ENCODE results near the gene ZNF3.

Gene ZNF3

DNA sequence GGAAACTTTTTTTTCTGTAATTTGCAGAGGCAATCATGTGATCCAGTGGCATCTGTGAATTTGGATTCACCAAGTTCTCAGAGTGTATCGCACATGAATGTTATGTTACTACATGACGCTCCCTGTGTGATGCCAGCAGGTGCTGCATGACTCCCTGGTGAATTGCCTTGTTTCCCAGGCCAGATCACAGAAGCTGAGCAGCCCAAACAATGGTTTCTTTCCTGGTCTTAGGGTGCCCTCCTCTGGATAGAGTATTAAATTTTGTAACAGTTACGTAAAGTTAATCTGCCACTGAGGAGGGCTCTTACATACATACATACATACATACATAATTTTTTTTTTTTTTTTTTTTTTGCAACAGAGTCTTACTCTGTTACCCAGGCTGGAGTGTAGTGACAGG lies 28.3 kb downstream of the ZNF3 start:
- peak; percentile 58 for DNase-seq (ENCODE audit: low spot score)

DNA sequence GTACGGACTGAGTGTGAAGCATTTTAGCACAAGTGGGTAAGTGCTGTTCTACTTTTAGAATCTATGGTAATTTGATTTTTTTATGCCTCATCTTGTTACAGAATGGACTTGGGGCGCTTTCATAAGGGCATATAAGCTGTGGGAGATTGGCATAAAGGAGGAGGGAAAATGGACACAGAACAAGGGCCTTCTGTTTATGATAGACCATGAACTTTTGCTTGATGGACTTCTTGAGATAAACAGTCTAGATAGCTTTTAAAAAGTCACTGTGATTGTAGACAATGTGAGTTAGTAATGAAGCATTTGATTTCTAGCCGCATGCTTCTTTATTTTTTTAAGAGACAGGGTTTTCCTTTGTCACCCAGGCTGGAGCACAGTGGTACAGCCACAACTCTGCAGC lies 29.9 kb downstream of the ZNF3 start:
- no peak for DNase-seq (ENCODE audit: low spot score)

DNA sequence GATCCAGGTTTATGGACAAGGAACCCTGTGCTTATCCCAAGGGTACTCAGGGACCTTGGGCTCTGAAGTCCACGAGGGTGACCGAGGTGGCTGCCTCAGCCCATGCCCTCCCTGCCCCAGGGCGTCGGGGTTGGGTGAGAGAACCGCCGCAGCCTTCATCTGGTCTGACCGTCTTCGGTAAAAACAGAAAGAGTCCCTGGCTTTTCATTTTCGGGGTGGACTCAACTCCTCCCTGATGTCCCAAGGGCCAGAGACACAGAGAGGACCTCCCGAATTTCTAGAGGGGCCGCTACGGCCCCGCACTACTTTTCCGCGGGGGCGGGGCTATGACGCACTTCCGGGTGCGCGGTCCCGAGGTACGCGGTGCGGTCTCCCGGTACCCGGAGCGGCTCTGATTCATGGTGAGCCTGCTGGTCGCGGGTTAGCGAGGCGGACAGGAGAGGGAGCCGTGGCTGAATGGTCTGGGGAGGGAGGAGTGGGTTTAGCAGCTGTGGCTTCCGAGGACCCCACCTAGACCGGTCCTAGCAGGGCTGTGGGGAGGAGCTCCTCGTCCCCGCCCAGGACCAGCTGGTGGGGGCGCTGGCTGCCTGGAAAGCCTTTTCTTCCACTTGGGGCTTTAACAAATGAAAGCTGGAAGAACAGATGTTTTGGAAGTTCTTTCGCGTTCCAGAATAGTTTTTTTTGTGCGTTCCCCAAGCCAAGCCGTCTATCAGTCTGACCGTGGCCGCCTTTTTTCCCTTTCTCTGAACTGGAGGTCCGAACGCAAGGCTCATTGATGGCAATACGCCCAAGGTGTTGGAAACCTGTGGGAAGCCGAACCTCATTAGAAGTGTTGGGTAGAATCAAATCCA lies 31.9 kb downstream of the ZNF3 start, which contains the start of gene ZSCAN21:
TSS of gene ZSCAN21 (plus strand) at position 334 of the 851 bp plus-strand sequence. CDS start 7,233 bp downstream, outside the sequence.
- DNase-seq (ENCODE audit: low spot score): peak; percentile 63

DNA sequence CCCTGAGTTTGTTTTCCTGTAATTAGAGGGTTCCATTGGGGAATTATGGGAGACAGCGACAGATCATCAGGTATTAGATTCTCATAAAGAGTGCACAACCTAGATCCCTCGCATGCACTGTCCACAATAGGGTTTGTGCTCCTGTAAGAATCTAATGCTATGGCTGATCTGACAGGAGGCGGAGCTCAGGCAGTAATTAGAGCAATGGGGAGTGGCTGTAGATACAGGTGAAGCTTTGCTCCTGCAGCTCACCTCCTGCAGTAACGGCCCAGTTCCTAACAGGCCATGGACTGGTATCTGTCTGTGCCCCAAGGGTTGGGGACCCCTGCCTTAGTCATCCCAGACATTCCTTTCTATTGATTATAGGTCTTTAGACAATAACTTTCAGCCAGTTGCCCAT lies 32.8 kb downstream of the ZNF3 start:
- no peak for DNase-seq (ENCODE audit: low spot score)

DNA sequence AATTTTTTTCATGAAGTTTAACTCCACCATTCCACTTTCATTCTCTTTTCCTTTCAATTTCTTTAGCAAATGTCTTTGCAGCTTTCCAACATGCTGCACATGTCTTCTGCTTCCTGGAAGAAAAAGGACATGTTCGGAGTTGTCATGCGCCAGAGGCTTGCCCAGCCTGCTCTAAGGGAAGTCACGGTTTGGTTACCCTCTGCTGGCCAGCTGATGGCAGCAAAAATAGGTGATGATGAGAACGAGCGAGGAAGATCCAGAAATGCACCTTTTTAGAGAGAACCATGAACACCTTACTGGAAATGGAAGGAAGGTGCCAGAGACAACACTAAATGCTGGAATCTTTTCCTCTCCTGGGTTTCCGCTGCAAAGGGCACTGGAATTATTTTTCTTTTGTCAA lies 36.8 kb downstream of the ZNF3 start:
- DNase-seq (ENCODE audit: low spot score): no peak

DNA sequence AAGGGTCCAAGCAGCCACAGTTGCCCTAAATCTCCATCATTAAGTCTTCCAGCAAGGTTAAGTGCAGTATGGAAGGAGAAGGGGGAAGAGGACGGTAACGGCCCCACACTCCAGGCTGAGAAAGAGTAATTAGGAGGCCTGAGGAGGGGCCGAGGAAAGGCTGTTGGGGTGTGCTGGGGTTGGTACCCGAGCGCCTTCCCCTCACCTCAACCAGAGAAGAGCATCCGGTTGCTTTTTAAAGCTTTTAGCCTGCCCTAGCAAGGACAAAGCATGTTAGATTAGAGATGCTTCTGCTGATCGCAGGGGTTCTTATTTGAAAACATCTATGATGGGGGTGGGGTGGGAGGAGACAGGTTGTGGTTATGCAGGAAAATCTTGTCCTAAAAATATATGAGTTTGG lies 40.9 kb downstream of the ZNF3 start:
- DNase-seq (ENCODE audit: low spot score): no peak

DNA sequence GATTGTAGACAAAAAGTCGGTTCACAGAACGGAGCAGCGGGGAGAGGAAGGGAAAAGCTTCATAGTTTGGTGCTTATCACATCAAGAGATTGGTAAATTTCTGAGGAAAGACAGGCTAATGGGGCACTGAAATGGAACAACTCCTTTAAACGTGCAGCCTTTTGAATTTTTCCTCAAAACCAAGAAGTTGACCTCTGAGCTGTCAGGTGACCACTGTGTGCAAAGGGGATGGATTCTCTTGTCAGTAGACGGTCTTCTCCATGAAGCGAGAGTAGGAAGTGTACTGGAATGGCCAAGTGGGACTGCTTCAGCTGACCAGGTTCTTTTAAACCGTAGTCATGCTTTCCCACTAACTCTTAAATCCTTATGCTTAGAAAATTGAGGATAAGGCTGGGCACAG lies 43.2 kb downstream of the ZNF3 start:
- DNase-seq (ENCODE audit: low spot score): no peak

DNA sequence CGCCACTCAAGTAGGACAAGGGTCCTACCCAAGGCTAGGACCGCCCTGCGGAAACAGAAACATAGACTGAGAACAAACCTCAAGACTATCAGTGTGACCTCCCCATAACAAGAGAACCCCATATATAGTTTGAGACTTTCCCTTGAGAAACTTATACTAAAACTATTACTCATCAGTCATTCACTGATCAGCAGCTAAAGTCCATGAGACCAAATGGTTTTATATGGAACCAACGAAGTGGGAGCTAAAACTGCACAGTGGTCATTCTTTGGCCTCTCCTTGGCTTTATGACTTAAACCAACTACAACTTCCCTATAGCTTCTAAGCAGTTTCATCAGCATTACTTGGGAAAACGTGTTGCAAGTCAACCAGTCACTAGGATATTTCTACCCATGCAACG lies 45.6 kb downstream of the ZNF3 start:
- DNase-seq (ENCODE audit: low spot score): no peak

DNA sequence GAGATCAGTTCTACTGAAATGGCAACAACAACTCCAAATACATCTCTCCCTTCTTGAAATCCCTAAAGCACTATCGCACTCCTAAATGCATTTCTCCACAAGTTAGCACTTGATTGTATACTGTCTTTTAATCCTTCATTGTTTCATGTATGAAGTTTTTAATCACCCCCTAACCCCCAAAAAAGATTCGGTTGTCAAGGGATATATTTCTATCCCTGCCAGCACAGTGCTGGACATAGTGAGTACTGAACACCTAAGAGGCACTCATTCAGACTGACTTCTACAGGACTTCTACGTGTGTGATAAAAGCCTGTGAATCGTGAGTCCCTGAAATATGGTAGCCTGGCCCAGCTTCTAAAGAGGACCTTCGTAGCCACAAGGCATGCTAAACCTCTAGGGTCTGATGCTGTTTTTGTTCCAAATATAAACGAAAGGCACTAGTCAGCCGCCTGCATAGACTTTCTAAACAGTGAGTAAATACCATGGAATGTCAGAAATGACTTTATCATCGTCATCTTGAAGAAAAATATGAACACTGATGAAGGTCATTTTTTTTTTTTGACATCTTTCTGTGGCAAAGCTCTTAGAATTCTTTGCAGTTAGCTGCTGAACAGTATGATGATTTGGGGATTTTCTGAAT lies 46.5 kb downstream of the ZNF3 start:
- no peak for DNase-seq (ENCODE audit: low spot score)

DNA sequence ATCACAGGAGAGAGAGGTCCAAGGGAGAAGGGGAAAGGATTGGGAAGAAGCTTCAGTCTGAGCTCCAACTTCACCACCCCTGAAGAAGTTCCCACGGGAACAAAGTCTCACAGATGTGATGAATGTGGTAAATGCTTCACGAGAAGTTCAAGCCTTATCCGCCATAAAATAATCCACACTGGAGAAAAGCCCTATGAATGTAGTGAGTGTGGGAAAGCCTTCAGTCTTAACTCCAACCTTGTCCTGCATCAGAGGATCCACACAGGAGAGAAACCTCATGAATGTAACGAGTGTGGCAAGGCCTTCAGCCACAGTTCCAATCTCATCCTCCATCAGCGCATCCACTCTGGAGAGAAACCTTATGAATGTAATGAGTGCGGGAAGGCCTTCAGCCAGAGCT lies 48.0 kb downstream of the ZNF3 start:
- DNase-seq (ENCODE audit: low spot score): no peak

DNA sequence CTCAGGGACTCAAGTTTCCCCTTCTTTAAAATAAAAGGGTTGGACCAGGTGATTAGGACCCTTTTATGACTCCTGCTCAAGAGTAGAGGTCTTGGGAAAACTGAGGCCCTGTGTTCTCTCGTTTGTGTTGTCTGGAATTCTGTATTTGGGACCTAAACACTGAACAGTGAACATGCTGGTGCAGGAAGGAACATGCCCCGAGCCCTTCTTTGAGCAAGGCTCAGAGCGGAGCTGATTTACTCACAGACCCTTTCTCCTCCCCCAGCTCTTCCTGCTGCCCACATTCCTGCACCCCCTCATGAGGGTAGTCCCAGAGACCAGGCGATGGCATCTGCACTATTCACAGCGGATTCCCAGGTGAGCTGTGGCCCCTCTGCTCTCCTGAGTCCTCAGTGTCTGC lies 51.9 kb downstream of the ZNF3 start:
- no peak for DNase-seq (ENCODE audit: low spot score)

DNA sequence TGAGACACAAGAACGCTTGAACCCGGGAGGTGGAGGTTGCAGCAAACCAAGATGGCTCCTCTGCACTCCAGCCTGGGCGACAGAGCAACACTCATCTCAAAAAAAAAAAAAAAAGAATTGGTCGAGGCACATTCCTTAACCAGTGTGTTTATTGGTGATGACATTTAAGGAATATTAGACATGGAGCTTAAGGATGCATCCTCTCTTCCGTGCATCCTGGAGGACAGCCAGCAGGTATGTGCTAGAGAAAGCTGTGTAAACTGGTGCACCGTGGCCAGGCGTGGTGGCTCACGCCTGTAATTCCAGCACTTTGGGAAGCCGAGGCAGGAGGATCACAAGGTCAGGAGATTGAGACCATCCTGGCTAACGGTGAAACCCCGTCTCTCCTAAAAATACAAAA lies 54.3 kb downstream of the ZNF3 start:
- DNase-seq (ENCODE audit: low spot score): no peak

DNA sequence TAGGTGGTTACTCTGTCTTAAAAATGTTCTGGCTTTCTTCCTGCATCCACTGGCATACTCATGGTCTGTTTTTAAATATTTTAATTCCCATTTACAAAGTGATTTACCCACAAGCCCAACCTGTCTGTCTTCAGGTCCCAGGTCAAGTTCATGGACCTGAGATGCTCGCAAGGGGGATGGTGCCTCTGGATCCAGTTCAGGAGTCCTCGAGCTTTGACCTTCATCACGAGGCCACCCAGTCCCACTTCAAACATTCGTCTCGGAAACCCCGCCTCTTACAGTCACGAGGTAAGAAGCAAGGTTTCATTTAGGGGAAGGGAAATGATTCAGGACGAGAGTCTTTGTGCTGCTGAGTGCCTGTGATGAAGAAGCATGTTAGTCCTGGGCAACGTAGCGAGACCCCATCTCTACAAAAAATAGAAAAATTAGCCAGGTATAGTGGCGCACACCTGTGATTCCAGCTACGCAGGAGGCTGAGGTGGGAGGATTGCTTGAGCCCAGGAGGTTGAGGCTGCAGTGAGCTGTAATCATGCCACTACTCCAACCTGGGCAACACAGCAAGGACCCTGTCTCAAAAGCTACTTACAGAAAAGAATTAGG lies 57.4 kb downstream of the ZNF3 start:
- no peak for DNase-seq (ENCODE audit: low spot score)

DNA sequence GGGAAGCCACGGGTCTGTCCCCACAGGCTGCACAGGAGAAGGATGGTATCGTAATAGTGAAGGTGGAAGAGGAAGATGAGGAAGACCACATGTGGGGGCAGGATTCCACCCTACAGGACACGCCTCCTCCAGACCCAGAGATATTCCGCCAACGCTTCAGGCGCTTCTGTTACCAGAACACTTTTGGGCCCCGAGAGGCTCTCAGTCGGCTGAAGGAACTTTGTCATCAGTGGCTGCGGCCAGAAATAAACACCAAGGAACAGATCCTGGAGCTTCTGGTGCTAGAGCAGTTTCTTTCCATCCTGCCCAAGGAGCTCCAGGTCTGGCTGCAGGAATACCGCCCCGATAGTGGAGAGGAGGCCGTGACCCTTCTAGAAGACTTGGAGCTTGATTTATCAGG lies 58.0 kb downstream of the ZNF3 start:
- DNase-seq (ENCODE audit: low spot score): no peak

DNA sequence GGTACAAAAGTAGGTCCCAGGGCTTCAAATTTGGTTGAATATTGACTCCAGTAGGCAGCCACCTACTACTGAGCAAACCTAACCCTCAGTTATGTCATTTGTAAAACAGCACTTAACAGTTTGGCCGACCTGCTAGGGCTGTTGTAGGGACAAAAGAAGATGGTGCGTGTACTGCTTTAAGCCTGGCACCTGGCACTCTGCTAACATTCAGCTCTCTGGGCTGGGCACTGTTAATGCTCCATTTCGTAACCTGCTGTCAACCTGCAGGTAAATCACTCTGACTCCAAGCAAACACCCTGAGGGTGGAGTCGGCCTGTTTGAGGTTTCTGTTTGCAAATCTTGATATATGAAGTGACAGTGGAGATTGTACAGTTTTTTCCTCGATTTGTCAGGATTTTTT lies 58.9 kb downstream of the ZNF3 start:
- DNase-seq (ENCODE audit: low spot score): no peak

DNA sequence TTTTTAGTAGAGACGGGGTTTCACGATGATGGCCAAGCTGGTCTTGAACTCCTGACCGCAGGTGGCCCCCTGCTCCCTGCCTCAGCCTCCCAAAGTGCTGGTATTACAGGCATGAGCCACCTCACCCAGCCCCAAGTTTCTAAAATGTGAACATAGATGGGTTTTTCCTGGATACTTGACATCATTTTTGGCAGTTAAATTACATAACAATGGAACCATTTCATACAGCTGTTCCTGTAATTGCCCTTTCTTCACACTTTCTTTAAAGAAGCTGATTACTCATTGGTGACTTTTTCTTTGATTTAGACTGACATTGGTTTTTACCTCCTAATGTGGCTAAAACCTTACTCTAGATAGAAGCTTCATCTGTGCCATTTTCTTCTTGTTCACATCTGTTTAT lies 60.2 kb downstream of the ZNF3 start:
- no peak for DNase-seq (ENCODE audit: low spot score)

Measured in kidney capillary endothelial cell (primary cell).